ENCODE results near the gene HEXIM2. TPM values are rescaled to one million over a fixed set of nuclear protein-coding genes. Genes with fewer than 3 reads are reported as not detected.

Gene HEXIM2
- total and polyA plus RNA-seq, 2 experiments from 2014 or later, result 9.0 to 9.5 TPM

DNA sequence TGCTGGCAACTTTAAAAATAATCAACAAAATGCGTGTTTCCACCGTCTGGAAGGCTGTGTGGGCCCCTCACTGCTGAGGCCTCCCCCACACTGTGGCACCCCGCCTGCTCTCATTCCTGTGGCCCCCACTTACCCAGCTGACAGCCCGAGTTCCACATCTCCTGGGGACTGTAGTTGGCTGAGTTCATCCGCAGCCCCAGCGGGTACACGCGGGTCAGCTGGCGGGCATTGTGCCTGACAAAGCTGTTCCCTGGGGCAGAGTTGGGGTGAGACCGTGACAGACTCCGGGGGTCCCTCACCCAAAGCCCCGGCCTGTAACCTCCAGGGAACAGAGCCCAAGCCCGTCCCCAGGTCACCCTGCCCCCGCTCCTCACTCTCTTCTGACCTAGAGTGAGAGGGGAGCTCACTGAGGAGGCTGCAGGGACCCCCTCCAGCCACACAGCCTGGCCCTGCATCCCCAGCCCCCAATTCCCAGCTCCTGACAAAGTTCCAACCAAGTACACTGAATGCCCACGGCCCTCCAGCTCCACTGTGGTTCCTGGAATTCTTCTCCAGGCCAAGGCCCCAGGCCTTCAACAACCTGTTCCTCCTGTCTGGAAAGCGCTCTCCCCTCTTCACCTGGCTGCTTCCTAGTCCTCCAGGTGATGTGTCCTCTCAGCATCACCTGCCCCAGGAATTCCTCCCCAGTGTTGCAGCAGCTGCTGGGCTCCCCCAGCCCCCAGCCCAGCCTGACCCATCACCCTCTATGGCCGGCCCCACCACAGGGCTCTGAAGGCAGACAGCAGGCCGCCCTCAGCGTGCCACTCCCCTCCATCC, 47.4 kb upstream of the HEXIM2 start:
- H3K27me3 ChIP-seq (ENCODE audit: insufficient read depth), result no peaks in the 10 kb centered on the region
- peaks cover 4% of the 10 kb centered on the region; the same call in 1 of the 2 replicates for H3K4me1 ChIP-seq (ENCODE audit: insufficient read depth)
- no peaks in the 10 kb centered on the region for H3K9me3 Mint-ChIP-seq
- no peaks in the 10 kb centered on the region for H3K9me2 ChIP-seq (ENCODE audit: insufficient read depth)
- no peak overlapping the region for H3K27ac ChIP-seq (ENCODE audit: low read depth)
- DNase-seq (ENCODE audit: low spot score) (no peak), ATAC-seq (peak; percentile 17)
- no peak overlapping the region for H3K4me3 ChIP-seq
- no peaks in the 10 kb centered on the region for H3K79me2 ChIP-seq (replicated peaks; ENCODE audit: insufficient read depth)
- no peak overlapping the region; the same call in 2 of the 3 replicates for H3K4me3 Mint-ChIP-seq
- no peaks in the 10 kb centered on the region for H3K36me3 Mint-ChIP-seq (ENCODE audit: low read depth)
- H3K27me3 Mint-ChIP-seq (ENCODE audit: insufficient read depth, low read depth, poor library complexity), result peaks cover 22% of the 10 kb centered on the region
- peaks cover 31% of the 10 kb centered on the region for H3K4me1 Mint-ChIP-seq
- H3K27ac Mint-ChIP-seq, result peak overlapping the region; percentile 84; the same call in 1 of the 2 replicates
- no peak overlapping the region for H2AFZ ChIP-seq
- no peaks in the 10 kb centered on the region for H3F3A ChIP-seq (replicated peaks; ENCODE audit: low read depth)
- H3K36me3 ChIP-seq (ENCODE audit: insufficient read depth), result no peaks in the 10 kb centered on the region
- TF ChIP-seq ZNF114 (CRISPR knock-in tag; IDR thresholded peaks at IDR 0.05) (no peak), ZNF331 (CRISPR knock-in tag; IDR thresholded peaks at IDR 0.05; ENCODE audit: low read depth) (no peak), JUNB (IDR thresholded peaks at IDR 0.05; ENCODE audit: unreplicated experiment) (no peak), CREB1 (CRISPR knock-in tag; IDR thresholded peaks at IDR 0.05; ENCODE audit: low read depth) (no peak), NANOG (IDR thresholded peaks at IDR 0.05; ENCODE audit: borderline replicate concordance) (no peak), EZH2 (IDR thresholded peaks at IDR 0.05; ENCODE audit: low read depth, unreplicated experiment) (no peak), STAT1 (IDR thresholded peaks at IDR 0.05; ENCODE audit: unreplicated experiment) (no peak), POLR2AphosphoS5 (IDR thresholded peaks at IDR 0.05; ENCODE audit: low read depth) (no peak), EZH2phosphoT487 (IDR thresholded peaks at IDR 0.05; ENCODE audit: unreplicated experiment) (no peak)
- TF ChIP-seq, protein P1, sequence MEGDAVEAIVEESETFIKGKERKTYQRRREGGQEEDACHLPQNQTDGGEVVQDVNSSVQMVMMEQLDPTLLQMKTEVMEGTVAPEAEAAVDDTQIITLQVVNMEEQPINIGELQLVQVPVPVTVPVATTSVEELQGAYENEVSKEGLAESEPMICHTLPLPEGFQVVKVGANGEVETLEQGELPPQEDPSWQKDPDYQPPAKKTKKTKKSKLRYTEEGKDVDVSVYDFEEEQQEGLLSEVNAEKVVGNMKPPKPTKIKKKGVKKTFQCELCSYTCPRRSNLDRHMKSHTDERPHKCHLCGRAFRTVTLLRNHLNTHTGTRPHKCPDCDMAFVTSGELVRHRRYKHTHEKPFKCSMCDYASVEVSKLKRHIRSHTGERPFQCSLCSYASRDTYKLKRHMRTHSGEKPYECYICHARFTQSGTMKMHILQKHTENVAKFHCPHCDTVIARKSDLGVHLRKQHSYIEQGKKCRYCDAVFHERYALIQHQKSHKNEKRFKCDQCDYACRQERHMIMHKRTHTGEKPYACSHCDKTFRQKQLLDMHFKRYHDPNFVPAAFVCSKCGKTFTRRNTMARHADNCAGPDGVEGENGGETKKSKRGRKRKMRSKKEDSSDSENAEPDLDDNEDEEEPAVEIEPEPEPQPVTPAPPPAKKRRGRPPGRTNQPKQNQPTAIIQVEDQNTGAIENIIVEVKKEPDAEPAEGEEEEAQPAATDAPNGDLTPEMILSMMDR (conservative IDR thresholded peaks at IDR 0.05; ENCODE audit: low read depth in 2 of 2), result no peak
- TF ChIP-seq, protein P2, sequence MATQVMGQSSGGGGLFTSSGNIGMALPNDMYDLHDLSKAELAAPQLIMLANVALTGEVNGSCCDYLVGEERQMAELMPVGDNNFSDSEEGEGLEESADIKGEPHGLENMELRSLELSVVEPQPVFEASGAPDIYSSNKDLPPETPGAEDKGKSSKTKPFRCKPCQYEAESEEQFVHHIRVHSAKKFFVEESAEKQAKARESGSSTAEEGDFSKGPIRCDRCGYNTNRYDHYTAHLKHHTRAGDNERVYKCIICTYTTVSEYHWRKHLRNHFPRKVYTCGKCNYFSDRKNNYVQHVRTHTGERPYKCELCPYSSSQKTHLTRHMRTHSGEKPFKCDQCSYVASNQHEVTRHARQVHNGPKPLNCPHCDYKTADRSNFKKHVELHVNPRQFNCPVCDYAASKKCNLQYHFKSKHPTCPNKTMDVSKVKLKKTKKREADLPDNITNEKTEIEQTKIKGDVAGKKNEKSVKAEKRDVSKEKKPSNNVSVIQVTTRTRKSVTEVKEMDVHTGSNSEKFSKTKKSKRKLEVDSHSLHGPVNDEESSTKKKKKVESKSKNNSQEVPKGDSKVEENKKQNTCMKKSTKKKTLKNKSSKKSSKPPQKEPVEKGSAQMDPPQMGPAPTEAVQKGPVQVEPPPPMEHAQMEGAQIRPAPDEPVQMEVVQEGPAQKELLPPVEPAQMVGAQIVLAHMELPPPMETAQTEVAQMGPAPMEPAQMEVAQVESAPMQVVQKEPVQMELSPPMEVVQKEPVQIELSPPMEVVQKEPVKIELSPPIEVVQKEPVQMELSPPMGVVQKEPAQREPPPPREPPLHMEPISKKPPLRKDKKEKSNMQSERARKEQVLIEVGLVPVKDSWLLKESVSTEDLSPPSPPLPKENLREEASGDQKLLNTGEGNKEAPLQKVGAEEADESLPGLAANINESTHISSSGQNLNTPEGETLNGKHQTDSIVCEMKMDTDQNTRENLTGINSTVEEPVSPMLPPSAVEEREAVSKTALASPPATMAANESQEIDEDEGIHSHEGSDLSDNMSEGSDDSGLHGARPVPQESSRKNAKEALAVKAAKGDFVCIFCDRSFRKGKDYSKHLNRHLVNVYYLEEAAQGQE (IDR thresholded peaks at IDR 0.05; ENCODE audit: unreplicated experiment), result no peak
- TF ChIP-seq, protein P3, sequence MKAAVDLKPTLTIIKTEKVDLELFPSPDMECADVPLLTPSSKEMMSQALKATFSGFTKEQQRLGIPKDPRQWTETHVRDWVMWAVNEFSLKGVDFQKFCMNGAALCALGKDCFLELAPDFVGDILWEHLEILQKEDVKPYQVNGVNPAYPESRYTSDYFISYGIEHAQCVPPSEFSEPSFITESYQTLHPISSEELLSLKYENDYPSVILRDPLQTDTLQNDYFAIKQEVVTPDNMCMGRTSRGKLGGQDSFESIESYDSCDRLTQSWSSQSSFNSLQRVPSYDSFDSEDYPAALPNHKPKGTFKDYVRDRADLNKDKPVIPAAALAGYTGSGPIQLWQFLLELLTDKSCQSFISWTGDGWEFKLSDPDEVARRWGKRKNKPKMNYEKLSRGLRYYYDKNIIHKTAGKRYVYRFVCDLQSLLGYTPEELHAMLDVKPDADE (IDR thresholded peaks at IDR 0.05), result no peak
- TF ChIP-seq, protein P4, sequence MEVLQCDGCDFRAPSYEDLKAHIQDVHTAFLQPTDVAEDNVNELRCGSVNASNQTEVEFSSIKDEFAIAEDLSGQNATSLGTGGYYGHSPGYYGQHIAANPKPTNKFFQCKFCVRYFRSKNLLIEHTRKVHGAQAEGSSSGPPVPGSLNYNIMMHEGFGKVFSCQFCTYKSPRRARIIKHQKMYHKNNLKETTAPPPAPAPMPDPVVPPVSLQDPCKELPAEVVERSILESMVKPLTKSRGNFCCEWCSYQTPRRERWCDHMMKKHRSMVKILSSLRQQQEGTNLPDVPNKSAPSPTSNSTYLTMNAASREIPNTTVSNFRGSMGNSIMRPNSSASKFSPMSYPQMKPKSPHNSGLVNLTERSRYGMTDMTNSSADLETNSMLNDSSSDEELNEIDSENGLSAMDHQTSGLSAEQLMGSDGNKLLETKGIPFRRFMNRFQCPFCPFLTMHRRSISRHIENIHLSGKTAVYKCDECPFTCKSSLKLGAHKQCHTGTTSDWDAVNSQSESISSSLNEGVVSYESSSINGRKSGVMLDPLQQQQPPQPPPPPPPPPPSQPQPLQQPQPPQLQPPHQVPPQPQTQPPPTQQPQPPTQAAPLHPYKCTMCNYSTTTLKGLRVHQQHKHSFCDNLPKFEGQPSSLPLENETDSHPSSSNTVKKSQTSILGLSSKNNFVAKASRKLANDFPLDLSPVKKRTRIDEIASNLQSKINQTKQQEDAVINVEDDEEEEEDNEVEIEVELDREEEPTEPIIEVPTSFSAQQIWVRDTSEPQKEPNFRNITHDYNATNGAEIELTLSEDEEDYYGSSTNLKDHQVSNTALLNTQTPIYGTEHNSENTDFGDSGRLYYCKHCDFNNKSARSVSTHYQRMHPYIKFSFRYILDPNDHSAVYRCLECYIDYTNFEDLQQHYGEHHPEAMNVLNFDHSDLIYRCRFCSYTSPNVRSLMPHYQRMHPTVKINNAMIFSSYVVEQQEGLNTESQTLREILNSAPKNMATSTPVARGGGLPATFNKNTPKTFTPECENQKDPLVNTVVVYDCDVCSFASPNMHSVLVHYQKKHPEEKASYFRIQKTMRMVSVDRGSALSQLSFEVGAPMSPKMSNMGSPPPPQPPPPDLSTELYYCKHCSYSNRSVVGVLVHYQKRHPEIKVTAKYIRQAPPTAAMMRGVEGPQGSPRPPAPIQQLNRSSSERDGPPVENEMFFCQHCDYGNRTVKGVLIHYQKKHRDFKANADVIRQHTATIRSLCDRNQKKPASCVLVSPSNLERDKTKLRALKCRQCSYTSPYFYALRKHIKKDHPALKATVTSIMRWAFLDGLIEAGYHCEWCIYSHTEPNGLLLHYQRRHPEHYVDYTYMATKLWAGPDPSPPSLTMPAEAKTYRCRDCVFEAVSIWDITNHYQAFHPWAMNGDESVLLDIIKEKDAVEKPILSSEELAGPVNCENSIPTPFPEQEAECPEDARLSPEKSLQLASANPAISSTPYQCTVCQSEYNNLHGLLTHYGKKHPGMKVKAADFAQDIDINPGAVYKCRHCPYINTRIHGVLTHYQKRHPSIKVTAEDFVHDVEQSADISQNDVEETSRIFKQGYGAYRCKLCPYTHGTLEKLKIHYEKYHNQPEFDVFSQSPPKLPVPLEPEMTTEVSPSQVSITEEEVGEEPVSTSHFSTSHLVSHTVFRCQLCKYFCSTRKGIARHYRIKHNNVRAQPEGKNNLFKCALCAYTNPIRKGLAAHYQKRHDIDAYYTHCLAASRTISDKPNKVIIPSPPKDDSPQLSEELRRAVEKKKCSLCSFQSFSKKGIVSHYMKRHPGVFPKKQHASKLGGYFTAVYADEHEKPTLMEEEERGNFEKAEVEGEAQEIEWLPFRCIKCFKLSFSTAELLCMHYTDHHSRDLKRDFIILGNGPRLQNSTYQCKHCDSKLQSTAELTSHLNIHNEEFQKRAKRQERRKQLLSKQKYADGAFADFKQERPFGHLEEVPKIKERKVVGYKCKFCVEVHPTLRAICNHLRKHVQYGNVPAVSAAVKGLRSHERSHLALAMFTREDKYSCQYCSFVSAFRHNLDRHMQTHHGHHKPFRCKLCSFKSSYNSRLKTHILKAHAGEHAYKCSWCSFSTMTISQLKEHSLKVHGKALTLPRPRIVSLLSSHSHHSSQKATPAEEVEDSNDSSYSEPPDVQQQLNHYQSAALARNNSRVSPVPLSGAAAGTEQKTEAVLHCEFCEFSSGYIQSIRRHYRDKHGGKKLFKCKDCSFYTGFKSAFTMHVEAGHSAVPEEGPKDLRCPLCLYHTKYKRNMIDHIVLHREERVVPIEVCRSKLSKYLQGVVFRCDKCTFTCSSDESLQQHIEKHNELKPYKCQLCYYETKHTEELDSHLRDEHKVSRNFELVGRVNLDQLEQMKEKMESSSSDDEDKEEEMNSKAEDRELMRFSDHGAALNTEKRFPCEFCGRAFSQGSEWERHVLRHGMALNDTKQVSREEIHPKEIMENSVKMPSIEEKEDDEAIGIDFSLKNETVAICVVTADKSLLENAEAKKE (CRISPR knock-in tag; IDR thresholded peaks at IDR 0.05), result no peak
- no peak overlapping the region for H3K4me2 ChIP-seq
- H4K20me1 ChIP-seq (replicated peaks; ENCODE audit: insufficient read depth), result no peaks in the 10 kb centered on the region

Data from GM23338 (cell line).